ENCODE results near the gene EEF1G.

GRCh38 chr11:62592989-62593421, 19.3 kb upstream of the EEF1G start:
- TF ChIP-seq CTCF (IDR thresholded peaks at IDR 0.05) (no peak), EP300 (IDR thresholded peaks at IDR 0.05) (peak; percentile 48 to 80), POLR2A (IDR thresholded peaks at IDR 0.05) (peak in 1 of 2 donors; percentile 47)
